ENCODE results near the gene BCAR1. TPM values are rescaled to one million over a fixed set of nuclear protein-coding genes. Genes with fewer than 3 reads are reported as not detected.
A peak's percentile ranks its signal among the peaks of the same experiment; 100 is the strongest.
"Not testable (repeated sequence)": the region's sequence is repeated elsewhere in the genome, so short reads cannot be mapped to it uniquely, and the experiment has no call there.

Gene BCAR1
- total and polyA plus RNA-seq, 8 donors: 39.6 to 73.6 (median 52.8) TPM

DNA sequence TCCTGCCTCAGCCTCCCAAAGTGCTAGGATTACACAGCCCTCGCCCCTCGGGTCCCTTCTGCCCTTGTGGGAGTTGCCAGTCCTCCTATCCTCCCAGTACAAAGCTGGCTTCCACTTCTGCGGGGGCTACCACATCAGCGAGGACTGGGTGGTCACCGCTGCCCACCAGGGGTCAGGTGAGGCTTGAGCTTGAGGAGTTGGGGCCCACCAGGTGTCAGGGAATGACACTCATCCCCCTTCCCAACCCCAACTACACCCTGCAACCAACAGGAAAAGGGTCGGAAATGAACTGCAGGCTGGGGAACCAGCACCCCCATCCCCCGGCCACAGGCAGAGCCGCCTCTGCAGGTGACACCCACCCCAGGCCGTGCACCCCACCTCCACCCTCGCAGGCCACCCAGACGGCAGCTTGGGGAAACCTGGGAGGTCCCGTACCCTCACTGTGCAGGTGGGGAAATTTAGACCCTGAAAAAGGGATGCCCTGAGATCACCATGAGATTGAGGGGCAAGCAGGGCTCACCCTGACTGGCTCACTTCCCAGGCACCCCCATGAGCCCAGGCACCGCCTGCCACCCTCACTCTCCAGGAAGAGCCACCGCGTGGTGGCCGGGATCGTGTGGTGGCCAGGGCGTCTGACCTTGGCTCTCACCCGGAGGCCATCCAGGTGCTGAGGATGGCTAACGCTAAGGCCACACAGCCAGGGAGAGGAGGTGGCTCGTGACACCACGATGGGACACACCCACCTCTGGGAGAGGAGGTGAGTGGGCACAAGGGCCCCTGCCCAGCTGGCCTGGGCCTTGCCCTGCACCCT lies 24.7 kb downstream of the BCAR1 start:
- Histone ChIP-seq H3K36me3 (peaks cover 0 to 39% of the 10 kb centered on the region in 2 donors), H3K4me3 (no peak overlapping the region), H3K9me3 (no peaks in the 10 kb centered on the region), H3K27ac (no peak overlapping the region), H3K4me1 (no peaks in the 10 kb centered on the region), H3K27me3 (peaks cover 0 to 24% of the 10 kb centered on the region in 2 donors)
- ATAC-seq: no peak
- intact Hi-C loops (cut with DNase I): no loop called here
- DNase-seq: peak in 1 of 4 donors; percentile 60
- TF ChIP-seq, protein P1, sequence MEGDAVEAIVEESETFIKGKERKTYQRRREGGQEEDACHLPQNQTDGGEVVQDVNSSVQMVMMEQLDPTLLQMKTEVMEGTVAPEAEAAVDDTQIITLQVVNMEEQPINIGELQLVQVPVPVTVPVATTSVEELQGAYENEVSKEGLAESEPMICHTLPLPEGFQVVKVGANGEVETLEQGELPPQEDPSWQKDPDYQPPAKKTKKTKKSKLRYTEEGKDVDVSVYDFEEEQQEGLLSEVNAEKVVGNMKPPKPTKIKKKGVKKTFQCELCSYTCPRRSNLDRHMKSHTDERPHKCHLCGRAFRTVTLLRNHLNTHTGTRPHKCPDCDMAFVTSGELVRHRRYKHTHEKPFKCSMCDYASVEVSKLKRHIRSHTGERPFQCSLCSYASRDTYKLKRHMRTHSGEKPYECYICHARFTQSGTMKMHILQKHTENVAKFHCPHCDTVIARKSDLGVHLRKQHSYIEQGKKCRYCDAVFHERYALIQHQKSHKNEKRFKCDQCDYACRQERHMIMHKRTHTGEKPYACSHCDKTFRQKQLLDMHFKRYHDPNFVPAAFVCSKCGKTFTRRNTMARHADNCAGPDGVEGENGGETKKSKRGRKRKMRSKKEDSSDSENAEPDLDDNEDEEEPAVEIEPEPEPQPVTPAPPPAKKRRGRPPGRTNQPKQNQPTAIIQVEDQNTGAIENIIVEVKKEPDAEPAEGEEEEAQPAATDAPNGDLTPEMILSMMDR (IDR thresholded peaks at IDR 0.05): no peak

DNA sequence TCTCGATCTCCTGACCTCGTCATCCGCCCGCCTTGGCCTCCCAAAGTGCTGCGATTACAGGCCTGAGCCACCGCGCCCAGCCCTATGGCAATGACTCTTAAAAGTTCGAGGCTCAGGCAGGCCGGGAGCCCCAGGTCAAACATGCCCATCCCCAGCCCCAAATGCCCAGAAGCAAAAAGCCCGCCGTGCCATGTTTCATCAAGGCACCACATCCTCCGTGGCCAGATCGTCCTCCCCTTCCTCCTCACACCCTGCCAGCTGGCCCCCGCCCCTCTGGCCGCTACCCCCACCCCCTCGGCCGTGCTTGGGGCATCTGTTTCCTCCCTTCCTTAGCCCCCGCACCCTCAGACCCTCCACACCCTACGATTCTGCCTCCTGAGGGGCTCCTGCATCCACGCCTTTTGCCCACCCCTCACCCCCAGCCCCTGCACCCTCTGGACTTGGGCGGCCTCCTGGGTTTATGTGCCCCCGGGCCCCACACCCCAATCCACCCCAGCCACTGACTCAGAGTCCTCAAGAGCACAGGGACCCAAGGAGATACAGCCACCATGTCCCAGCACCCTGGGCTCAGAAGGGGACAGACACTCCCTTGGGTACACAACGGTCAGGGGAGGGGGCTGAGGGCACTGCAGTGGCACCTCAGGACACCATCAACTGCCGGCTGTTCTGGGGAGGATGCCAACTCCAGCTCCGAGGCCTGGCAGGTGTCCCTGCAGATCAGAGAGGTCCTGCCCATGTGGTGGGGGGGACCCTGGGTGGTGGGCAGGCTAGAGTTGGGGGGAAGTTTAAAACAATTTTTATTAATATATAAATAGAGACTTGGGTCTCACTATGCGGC lies 25.5 kb downstream of the BCAR1 start:
- Histone ChIP-seq H3K27ac (no peak overlapping the region), H3K27me3 (peaks cover 0 to 24% of the 10 kb centered on the region in 2 donors), H3K4me3 (no peak overlapping the region), H3K4me1 (no peaks in the 10 kb centered on the region), H3K9me3 (no peaks in the 10 kb centered on the region), H3K36me3 (peaks cover 0 to 32% of the 10 kb centered on the region in 2 donors)
- intact Hi-C loops (cut with DNase I): loop anchor here in 1 of 2 donors (2.0 kb wide), 1 partner anchor 19 kb away; the partner anchor contains the start of gene CTRB2
- DNase-seq (peak in 1 of 4 donors; percentile 61), ATAC-seq (no peak)
- TF ChIP-seq, protein P1 (IDR thresholded peaks at IDR 0.05): no peak

DNA sequence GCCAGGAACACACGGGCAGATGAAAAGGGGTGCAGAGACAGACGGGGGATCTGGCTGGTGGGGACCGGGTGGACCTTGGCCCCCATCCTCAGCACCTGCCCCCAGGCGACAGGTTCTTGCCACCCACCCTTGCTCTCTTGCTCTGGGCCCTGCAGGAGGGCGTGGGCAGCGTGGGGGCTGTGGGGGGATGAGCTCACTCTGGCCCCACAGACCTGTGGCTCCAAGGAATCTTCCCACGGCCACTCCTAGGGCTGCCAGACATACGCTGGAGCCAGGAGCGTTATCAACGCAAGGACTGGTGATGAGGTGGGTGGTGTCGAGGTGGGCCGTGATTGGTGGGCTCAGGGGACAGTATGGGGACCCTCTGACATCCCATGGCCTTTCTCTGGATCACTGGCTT lies 26.3 kb downstream of the BCAR1 start:
- H3K27ac ChIP-seq: no peak overlapping the region
- H3K4me1 ChIP-seq: no peaks in the 10 kb centered on the region
- H3K36me3 ChIP-seq: peaks cover 0 to 30% of the 10 kb centered on the region in 2 donors
- ATAC-seq: no peak
- H3K4me3 ChIP-seq: no peak overlapping the region
- TF ChIP-seq, protein P1 (IDR thresholded peaks at IDR 0.05): no peak
- peaks cover 0 to 24% of the 10 kb centered on the region in 2 donors for H3K27me3 ChIP-seq
- intact Hi-C loops (cut with DNase I): loop anchor here in 1 of 2 donors (2.0 kb wide), 1 partner anchor 18 kb away; the partner anchor contains the start of gene CTRB2
- H3K9me3 ChIP-seq: no peaks in the 10 kb centered on the region
- peak in 1 of 4 donors; percentile 68 for DNase-seq

DNA sequence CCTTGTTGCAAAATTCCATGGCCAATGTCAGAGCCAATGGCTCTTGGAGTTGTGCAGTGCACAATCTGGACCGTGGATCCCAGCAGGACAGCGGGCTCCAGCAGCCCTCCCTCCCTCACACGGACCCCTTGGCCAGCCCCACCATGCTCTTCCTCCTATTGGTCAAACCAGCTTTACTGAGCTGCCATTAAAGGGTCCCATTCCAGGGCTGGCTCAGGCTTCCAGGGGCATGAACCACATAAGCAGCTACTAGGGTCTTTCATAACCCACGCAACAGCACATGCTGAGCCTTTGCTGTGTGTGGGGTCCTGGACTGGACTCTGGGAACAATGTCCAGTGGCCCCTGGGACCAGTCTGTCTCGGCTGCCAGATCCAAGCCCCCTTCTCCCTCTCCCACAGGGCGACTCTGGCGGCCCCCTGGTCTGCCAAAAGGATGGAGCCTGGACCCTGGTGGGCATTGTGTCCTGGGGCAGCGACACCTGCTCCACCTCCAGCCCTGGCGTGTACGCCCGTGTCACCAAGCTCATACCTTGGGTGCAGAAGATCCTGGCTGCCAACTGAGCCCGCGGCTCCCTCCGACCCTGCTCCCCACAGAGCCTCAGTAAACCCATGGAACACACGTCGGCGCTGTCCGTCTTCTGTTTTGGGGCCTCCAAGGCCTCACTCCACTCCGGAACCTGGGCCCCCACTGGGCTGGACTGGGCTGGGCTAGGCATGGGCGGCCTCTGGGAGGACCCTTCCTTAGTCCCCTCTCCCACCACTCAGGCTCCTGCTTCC lies 26.9 kb downstream of the BCAR1 start:
- ATAC-seq (no peak), DNase-seq (peak in 1 of 4 donors; percentile 62)
- H3K27ac ChIP-seq: no peak overlapping the region
- intact Hi-C loops (cut with DNase I): loop anchor here in 1 of 2 donors (2.0 kb wide), 1 partner anchor 18 kb away; the partner anchor contains the start of gene CTRB2
- TF ChIP-seq, protein P1 (IDR thresholded peaks at IDR 0.05): no peak
- H3K4me3 ChIP-seq: no peak overlapping the region
- H3K27me3 ChIP-seq: peaks cover 0 to 24% of the 10 kb centered on the region in 2 donors
- no peaks in the 10 kb centered on the region for H3K9me3 ChIP-seq
- peaks cover 0 to 5% of the 10 kb centered on the region in 2 donors for H3K4me1 ChIP-seq
- H3K36me3 ChIP-seq: peaks cover 0 to 24% of the 10 kb centered on the region in 2 donors

DNA sequence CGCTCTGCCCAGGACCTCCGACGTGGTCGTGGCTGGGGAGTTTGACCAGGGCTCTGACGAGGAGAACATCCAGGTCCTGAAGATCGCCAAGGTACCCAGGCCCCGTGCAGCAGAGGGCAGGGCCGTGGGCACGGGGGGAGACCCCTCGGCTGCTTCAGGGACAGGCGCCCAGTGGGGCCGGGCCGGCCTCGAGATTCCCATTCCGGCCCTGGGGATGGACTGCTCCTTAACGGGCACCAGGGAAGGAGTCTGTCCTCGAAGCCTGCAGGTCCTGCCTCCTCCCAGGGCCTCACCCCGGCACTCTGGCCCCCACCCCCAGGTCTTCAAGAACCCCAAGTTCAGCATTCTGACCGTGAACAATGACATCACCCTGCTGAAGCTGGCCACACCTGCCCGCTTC lies 28.3 kb downstream of the BCAR1 start:
- H3K9me3 ChIP-seq; DNase-seq; ATAC-seq; H3K27ac ChIP-seq; H3K4me3 ChIP-seq; H3K4me1 ChIP-seq; intact Hi-C loops (cut with DNase I): not testable (repeated sequence)
- peaks cover 0 to 24% of the 10 kb centered on the region in 2 donors for H3K27me3 ChIP-seq
- peaks cover 0 to 11% of the 10 kb centered on the region in 2 donors for H3K36me3 ChIP-seq

All from left lung (tissue), 10 donors.